ENCODE measurements around the gene MOGAT1.
"Not testable (repeated sequence)": the region's sequence is repeated elsewhere in the genome, so short reads cannot be mapped to it uniquely, and the experiment has no call there.

The MOGAT1 gene

GRCh38 chr2:222738312-222738711 is 66.9 kb downstream of the MOGAT1 start:
- in situ Hi-C loops (cut with HindIII; ENCODE audit: low sequenced_read_pairs): no loop called here

- in situ Hi-C loops (cut with HindIII; ENCODE audit: low sequenced_read_pairs): no loop called here
Observed at GRCh38 chr2:222738809-222739208, 67.4 kb downstream of the MOGAT1 start.

- in situ Hi-C loops (cut with HindIII; ENCODE audit: low sequenced_read_pairs): no loop called here
Observed at GRCh38 chr2:222739939-222740338, 68.5 kb downstream of the MOGAT1 start.

GRCh38 chr2:222743251-222743812 is 71.9 kb downstream of the MOGAT1 start:
- in situ Hi-C loops (cut with HindIII; ENCODE audit: low sequenced_read_pairs): no loop called here

GRCh38 chr2:222745836-222746559 is 74.5 kb downstream of the MOGAT1 start:
- in situ Hi-C loops (cut with HindIII; ENCODE audit: low sequenced_read_pairs): no loop called here

- in situ Hi-C loops (cut with HindIII; ENCODE audit: low sequenced_read_pairs): no loop called here
Observed at GRCh38 chr2:222747526-222748160, 76.2 kb downstream of the MOGAT1 start.

GRCh38 chr2:222750533-222750932 is 79.1 kb downstream of the MOGAT1 start:
- in situ Hi-C loops (cut with HindIII; ENCODE audit: low sequenced_read_pairs): no loop called here

GRCh38 chr2:222751238-222751637 is 79.8 kb downstream of the MOGAT1 start:
- in situ Hi-C loops (cut with HindIII; ENCODE audit: low sequenced_read_pairs): no loop called here

GRCh38 chr2:222751821-222752719 is 80.6 kb downstream of the MOGAT1 start:
- in situ Hi-C loops (cut with HindIII; ENCODE audit: low sequenced_read_pairs): no loop called here

GRCh38 chr2:222752746-222753145 is 81.3 kb downstream of the MOGAT1 start:
- in situ Hi-C loops (cut with HindIII; ENCODE audit: low sequenced_read_pairs): no loop called here

GRCh38 chr2:222753251-222753824 is 81.9 kb downstream of the MOGAT1 start:
- in situ Hi-C loops (cut with HindIII; ENCODE audit: low sequenced_read_pairs): no loop called here

GRCh38 chr2:222754324-222754930 is 83.0 kb downstream of the MOGAT1 start:
- in situ Hi-C loops (cut with HindIII; ENCODE audit: low sequenced_read_pairs): no loop called here

- in situ Hi-C loops (cut with HindIII; ENCODE audit: low sequenced_read_pairs): not testable (repeated sequence)
Observed at GRCh38 chr2:222755593-222755992, 84.1 kb downstream of the MOGAT1 start.

GRCh38 chr2:222756362-222756831 is 84.9 kb downstream of the MOGAT1 start:
- in situ Hi-C loops (cut with HindIII; ENCODE audit: low sequenced_read_pairs): no loop called here

GRCh38 chr2:222756951-222757650 is 85.6 kb downstream of the MOGAT1 start:
- in situ Hi-C loops (cut with HindIII; ENCODE audit: low sequenced_read_pairs): no loop called here
